Measurements from ENCODE around the gene PPM1L. TPM values are rescaled to one million over a fixed set of nuclear protein-coding genes. Genes with fewer than 3 reads are reported as not detected.
A peak's percentile ranks its signal among the peaks of the same experiment; 100 is the strongest.

The PPM1L gene
- total and polyA plus RNA-seq, 2 of the 13 experiments (the other 11 are each of a cell fraction or from before 2014, with no cell fraction given), result 0.22 to 1.4 TPM

- TF ChIP-seq SNAPC4 (CRISPR knock-in tag; IDR thresholded peaks at IDR 0.05) (no peak), ZNF704 (CRISPR knock-in tag; IDR thresholded peaks at IDR 0.05; ENCODE audit: borderline replicate concordance) (no peak), GMEB2 (CRISPR knock-in tag; IDR thresholded peaks at IDR 0.05; ENCODE audit: low read depth) (no peak), KLF11 (CRISPR knock-in tag; IDR thresholded peaks at IDR 0.05) (no peak), SUZ12 (IDR thresholded peaks at IDR 0.05; ENCODE audit: low read depth, low read length) (no peak), ZFP41 (CRISPR knock-in tag; IDR thresholded peaks at IDR 0.05; ENCODE audit: borderline replicate concordance) (no peak), ZNF7 (CRISPR knock-in tag; IDR thresholded peaks at IDR 0.05) (no peak), MTF1 (CRISPR knock-in tag; IDR thresholded peaks at IDR 0.05) (no peak), HIVEP1 (CRISPR knock-in tag; IDR thresholded peaks at IDR 0.05) (no peak), TCF7 (IDR thresholded peaks at IDR 0.05; ENCODE audit: low read depth) (no peak), RXRB (CRISPR knock-in tag; IDR thresholded peaks at IDR 0.05; ENCODE audit: borderline replicate concordance) (peak; percentile 37; the same call in 1 of the 2 replicates), ATF2 (CRISPR knock-in tag; IDR thresholded peaks at IDR 0.05) (0 out of 2 replicates have a peak, but pooled peaks have one; percentile 25), ZBTB3 (CRISPR knock-in tag; IDR thresholded peaks at IDR 0.05; ENCODE audit: borderline replicate concordance, low read depth) (no peak), NCOA1 (CRISPR knock-in tag; IDR thresholded peaks at IDR 0.05) (no peak), AHR (CRISPR knock-in tag; IDR thresholded peaks at IDR 0.05) (no peak), ZNF136 (CRISPR knock-in tag; IDR thresholded peaks at IDR 0.05; ENCODE audit: low read depth) (no peak), ZBTB8A (CRISPR knock-in tag; IDR thresholded peaks at IDR 0.05; ENCODE audit: borderline replicate concordance, low read depth) (no peak), PLSCR1 (CRISPR knock-in tag; IDR thresholded peaks at IDR 0.05; ENCODE audit: borderline replicate concordance) (no peak)
- TF ChIP-seq, protein P1, sequence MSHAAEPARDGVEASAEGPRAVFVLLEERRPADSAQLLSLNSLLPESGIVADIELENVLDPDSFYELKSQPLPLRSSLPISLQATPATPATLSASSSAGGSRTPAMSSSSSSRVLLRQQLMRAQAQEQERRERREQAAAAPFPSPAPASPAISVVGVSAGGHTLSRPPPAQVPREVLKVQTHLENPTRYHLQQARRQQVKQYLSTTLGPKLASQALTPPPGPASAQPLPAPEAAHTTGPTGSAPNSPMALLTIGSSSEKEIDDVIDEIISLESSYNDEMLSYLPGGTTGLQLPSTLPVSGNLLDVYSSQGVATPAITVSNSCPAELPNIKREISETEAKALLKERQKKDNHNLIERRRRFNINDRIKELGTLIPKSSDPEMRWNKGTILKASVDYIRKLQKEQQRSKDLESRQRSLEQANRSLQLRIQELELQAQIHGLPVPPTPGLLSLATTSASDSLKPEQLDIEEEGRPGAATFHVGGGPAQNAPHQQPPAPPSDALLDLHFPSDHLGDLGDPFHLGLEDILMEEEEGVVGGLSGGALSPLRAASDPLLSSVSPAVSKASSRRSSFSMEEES (CRISPR knock-in tag; IDR thresholded peaks at IDR 0.05), result no peak
Measured at GRCh38 chr3:161042023-161042501, 286.0 kb downstream of the PPM1L start (continued).

Data from HepG2 (cell line).